ENCODE results near the gene CABP1. TPM values are rescaled to one million over a fixed set of nuclear protein-coding genes. Genes with fewer than 3 reads are reported as not detected.

Gene CABP1
- total RNA-seq, 1 experiment from 2014 or later = 3.0 TPM

GRCh38 chr12:120692524-120693033, 52.2 kb downstream of the CABP1 start:
- H4K8ac ChIP-seq (replicated peaks; ENCODE audit: insufficient read length, low read depth, low read length) = no peak overlapping the region
- peak overlapping the region; percentile 4 to 72 (median 35); a peak in 5 of 7 replicates for H3K27ac Mint-ChIP-seq
- H3K4me1 ChIP-seq (ENCODE audit: insufficient read depth, low read length) = peaks cover 5% of the 10 kb centered on the region; the same call in 1 of the 2 replicates
- no peaks in the 10 kb centered on the region for H3K79me1 ChIP-seq (ENCODE audit: insufficient read depth, low read depth, low read length, poor library complexity, severe bottlenecking)
- no peak overlapping the region for H2BK20ac ChIP-seq (ENCODE audit: low read depth, low read length, poor library complexity, severe bottlenecking)
- H3K9ac ChIP-seq (ENCODE audit: extremely low read depth, insufficient read length, low read length) = no peak overlapping the region
- no peak overlapping the region for H3K4me2 ChIP-seq (ENCODE audit: insufficient read depth, insufficient read length, low read length)
- H4K5ac ChIP-seq (ENCODE audit: insufficient read length, low read depth, low read length) = no peak overlapping the region
- no peaks in the 10 kb centered on the region for H4K20me1 ChIP-seq (ENCODE audit: control insufficient read depth, insufficient read depth, insufficient read length)
- WGBS (ENCODE audit: extremely low coverage, insufficient read length, low lambda C conversion rate) = no CpG with 5 or more reads among the region's 11 CpGs
- no peak overlapping the region for H3K56ac ChIP-seq (ENCODE audit: insufficient read length, low read depth, low read length)
- no peak overlapping the region for H2BK120ac ChIP-seq (ENCODE audit: low read depth, low read length, poor library complexity, severe bottlenecking)
- no peak overlapping the region for H2BK5ac ChIP-seq (ENCODE audit: insufficient read length, low read length)
- H3K18ac ChIP-seq (ENCODE audit: insufficient read length, low read depth, low read length) = no peak overlapping the region
- no peak overlapping the region for H2AFZ ChIP-seq (ENCODE audit: low read length)
- TF ChIP-seq, protein P1, sequence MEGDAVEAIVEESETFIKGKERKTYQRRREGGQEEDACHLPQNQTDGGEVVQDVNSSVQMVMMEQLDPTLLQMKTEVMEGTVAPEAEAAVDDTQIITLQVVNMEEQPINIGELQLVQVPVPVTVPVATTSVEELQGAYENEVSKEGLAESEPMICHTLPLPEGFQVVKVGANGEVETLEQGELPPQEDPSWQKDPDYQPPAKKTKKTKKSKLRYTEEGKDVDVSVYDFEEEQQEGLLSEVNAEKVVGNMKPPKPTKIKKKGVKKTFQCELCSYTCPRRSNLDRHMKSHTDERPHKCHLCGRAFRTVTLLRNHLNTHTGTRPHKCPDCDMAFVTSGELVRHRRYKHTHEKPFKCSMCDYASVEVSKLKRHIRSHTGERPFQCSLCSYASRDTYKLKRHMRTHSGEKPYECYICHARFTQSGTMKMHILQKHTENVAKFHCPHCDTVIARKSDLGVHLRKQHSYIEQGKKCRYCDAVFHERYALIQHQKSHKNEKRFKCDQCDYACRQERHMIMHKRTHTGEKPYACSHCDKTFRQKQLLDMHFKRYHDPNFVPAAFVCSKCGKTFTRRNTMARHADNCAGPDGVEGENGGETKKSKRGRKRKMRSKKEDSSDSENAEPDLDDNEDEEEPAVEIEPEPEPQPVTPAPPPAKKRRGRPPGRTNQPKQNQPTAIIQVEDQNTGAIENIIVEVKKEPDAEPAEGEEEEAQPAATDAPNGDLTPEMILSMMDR (conservative IDR thresholded peaks at IDR 0.05) = no peak
- H3T11ph ChIP-seq (ENCODE audit: low read length) = no peak overlapping the region
- no peak overlapping the region for H2BK12ac ChIP-seq (ENCODE audit: insufficient read length, low read depth, low read length)
- no peaks in the 10 kb centered on the region for H3K9me3 Mint-ChIP-seq
- peaks cover 29 to 46% (median 37%) of the 10 kb centered on the region in 3 experiments; a peak in 6 of 7 replicates for H3K36me3 Mint-ChIP-seq (ENCODE audit: insufficient read depth in 1 of 3, low read depth in 3 of 3)
- no peak overlapping the region for H3K14ac ChIP-seq (ENCODE audit: insufficient read depth, low read length)
- no peak overlapping the region for H3K23ac ChIP-seq (ENCODE audit: insufficient read length, low read depth, low read length)
- H3K27me3 Mint-ChIP-seq (ENCODE audit: low read depth) = no peaks in the 10 kb centered on the region
- peaks cover 60 to 65% of the 10 kb centered on the region in 2 experiments for H3K4me1 Mint-ChIP-seq
- H3K4ac ChIP-seq (ENCODE audit: low read depth, low read length) = no peak overlapping the region
- no peak overlapping the region for H2BK15ac ChIP-seq (ENCODE audit: low read depth, low read length)
- H3K4me3 Mint-ChIP-seq = no peak overlapping the region
- peaks cover 33% of the 10 kb centered on the region for H3K79me2 ChIP-seq (ENCODE audit: insufficient read depth, low read length)
- no peak overlapping the region for H4K91ac ChIP-seq (ENCODE audit: insufficient read length, low read depth, low read length)
- H2AK5ac ChIP-seq (ENCODE audit: insufficient read length, low read length) = no peak overlapping the region
- no peaks in the 10 kb centered on the region for H3K27me3 ChIP-seq (ENCODE audit: insufficient read depth, low read length)
- peaks cover 13% of the 10 kb centered on the region for H3K23me2 ChIP-seq (ENCODE audit: insufficient read length, low read depth, low read length, poor library complexity, severe bottlenecking)
- DNase-seq = no peak
- H3K27ac ChIP-seq (ENCODE audit: insufficient read length, low read depth, low read length) = no peak overlapping the region
- no peaks in the 10 kb centered on the region for H3K9me3 ChIP-seq (ENCODE audit: control insufficient read depth, low read depth, low read length)
